OCI-LY3 (cell line): ENCODE measurements around the gene MAPK12.

Source experiments
- EZH2phosphoT487 ChIP-seq: fragments of 200-600 bp; shearing (Covaris generic); IDR thresholded peaks from 2 replicates; pipeline ENCODE4 v1.6.1; 2018; ENCODE audit warnings: antibody characterized with exemption, mixed run types, low read depth
- TF ChIP-seq, protein P1 (sequence below): fragments of 200-600, 300-600 bp; sonication (generic); IDR thresholded peaks from 2 replicates; pipeline ENCODE4 v1.5.1; 2014; ENCODE audit warnings: antibody characterized with exemption, low read length, low read depth

DNA sequence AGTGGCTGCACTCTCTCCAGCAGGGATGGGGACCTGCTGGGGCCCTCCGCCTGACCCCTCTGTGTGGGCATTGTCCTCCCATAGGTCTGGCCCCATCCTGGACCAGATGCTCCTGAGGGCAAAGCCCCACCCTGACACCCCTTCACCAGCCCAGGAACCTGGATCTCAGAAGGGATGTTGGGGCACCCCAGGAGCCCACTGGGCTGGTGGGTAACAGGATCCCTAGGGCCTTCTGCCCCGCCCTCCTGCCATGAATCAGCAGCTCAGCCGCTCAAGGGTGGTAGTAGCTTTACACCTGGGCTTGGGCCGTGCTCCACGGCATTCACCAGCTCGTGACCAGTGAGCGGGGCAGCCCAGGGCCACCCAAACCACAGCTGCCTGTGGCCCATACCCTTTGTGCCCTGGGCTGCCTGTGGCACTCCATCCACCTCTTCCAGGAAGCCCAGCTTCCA is 1.0 kb upstream of the MAPK12 start:
- TF ChIP-seq, protein P1, sequence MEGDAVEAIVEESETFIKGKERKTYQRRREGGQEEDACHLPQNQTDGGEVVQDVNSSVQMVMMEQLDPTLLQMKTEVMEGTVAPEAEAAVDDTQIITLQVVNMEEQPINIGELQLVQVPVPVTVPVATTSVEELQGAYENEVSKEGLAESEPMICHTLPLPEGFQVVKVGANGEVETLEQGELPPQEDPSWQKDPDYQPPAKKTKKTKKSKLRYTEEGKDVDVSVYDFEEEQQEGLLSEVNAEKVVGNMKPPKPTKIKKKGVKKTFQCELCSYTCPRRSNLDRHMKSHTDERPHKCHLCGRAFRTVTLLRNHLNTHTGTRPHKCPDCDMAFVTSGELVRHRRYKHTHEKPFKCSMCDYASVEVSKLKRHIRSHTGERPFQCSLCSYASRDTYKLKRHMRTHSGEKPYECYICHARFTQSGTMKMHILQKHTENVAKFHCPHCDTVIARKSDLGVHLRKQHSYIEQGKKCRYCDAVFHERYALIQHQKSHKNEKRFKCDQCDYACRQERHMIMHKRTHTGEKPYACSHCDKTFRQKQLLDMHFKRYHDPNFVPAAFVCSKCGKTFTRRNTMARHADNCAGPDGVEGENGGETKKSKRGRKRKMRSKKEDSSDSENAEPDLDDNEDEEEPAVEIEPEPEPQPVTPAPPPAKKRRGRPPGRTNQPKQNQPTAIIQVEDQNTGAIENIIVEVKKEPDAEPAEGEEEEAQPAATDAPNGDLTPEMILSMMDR = no peak
- no peak for TF ChIP-seq EZH2phosphoT487
